HCT116 (cell line): ENCODE data around the gene SCCPDH. TPM values are rescaled to one million over a fixed set of nuclear protein-coding genes. Genes with fewer than 3 reads are reported as not detected.

ENCODE experiments used
- ATAC-seq: fragments of 200-7000 bp; cut with Tn5 transposase; 2 replicates; pipeline ENCODE4 v1.9.1; 2020; ENCODE audit warnings: mild to moderate bottlenecking, moderate library complexity
- BruUV-seq: library from RNA; stranded (reverse); fragments of 400-500 nt; replicated peaks from 2 replicates; lab custom pipeline; 2021; lab: Mats Ljungman, UMichigan
- CTCF ChIA-PET: fragments of 300-600 bp; sonication (Branson Sonifier 250); formaldehyde crosslinking; loops from one replicate; lab custom pipeline; 2021; ENCODE audit warnings: antibody characterized with exemption; lab: Charles Lee
- POLR2A ChIA-PET: fragments of 300-600, 350-600 bp; sonication (Branson Sonifier 250); formaldehyde crosslinking; loops from one replicate; lab custom pipeline; 2021; ENCODE audit warnings: antibody characterized with exemption; lab: Charles Lee
- RAD21 ChIA-PET, 2 experiments: fragments of 300-600 bp; sonication (Branson Sonifier 250); formaldehyde crosslinking; loops; one replicate each; lab custom pipeline; 2023; ENCODE audit warnings: low total read pairs in 2 of 2; ENCODE audit not compliant: uncharacterized antibody in 2 of 2, unreplicated experiment in 2 of 2, low non-redundant PET in 1 of 2; lab: Charles Lee
- DNase-seq: peaks from one replicate; pipeline ENCODE4 v3.0.0-alpha.2; 2010; ENCODE audit warnings: low read depth, low spot score
- H2AFZ ChIP-seq: fragments of 200-600 bp; shearing (Covaris generic), sonication (generic); 2 replicates; pipeline ENCODE4 v1.6.1; 2017; ENCODE audit warnings: low read depth, mixed run types, mixed read lengths, antibody characterized with exemption, low read length; ENCODE audit not compliant: poor library complexity, severe bottlenecking
- H3K27ac ChIP-seq: 2 replicates; pipeline ENCODE4 v1.5.1; 2012; ENCODE audit warnings: low read depth, low read length
- H3K27me3 ChIP-seq: fragments of 200-600 bp; sonication (generic); 2 replicates; pipeline ENCODE4 v1.6.1; 2016; ENCODE audit warnings: mixed run types, low read length, mixed read lengths; ENCODE audit not compliant: insufficient read depth
- H3K36me3 ChIP-seq, 2 experiments: fragments of 200-500 bp in 1 of 2; fragments of 200-600 bp in 1 of 2; sonication (Bioruptor generic) in 1 of 2; sonication (generic) in 1 of 2; 2 replicates each; pipeline versions ENCODE4 v1.5.1 to v1.6.1; 2014 to 2016; ENCODE audit warnings: low read length in 2 of 2, inconsistent platforms in 1 of 2, mixed read lengths in 1 of 2, mixed run types in 1 of 2; ENCODE audit not compliant: insufficient read depth in 2 of 2, control insufficient read depth in 1 of 2
- H3K4me1 ChIP-seq, 2 experiments: fragments of 200-600 bp in 1 of 2; sonication (generic) in 1 of 2; 2 replicates each; pipeline versions ENCODE4 v1.5.1 to v1.6.1; 2012 to 2017; ENCODE audit warnings: low read length in 2 of 2, inconsistent platforms in 1 of 2, mild to moderate bottlenecking in 1 of 2, mixed read lengths in 1 of 2, mixed run types in 1 of 2, moderate library complexity in 1 of 2; ENCODE audit not compliant: insufficient read depth in 2 of 2, control insufficient read depth in 1 of 2
- H3K4me2 ChIP-seq: fragments of 200-600 bp; sonication (generic); 2 replicates; pipeline ENCODE4 v1.6.1; 2017; ENCODE audit warnings: mixed run types, low read length, mixed read lengths
- H3K4me3 ChIP-seq, 2 experiments: fragments of 200-600 bp in 1 of 2; sonication (generic) in 1 of 2; replicated peaks in 1 of 2; 2 replicates each; pipeline ENCODE4 v1.5.1; 2011 to 2016; ENCODE audit warnings: low read length in 2 of 2, control low read depth in 1 of 2, low read depth in 1 of 2, mild to moderate bottlenecking in 1 of 2, mixed read lengths in 1 of 2, mixed run types in 1 of 2
- H3K79me2 ChIP-seq: fragments of 200-600 bp; sonication (generic); 2 replicates; pipeline ENCODE4 v1.6.1; 2017; ENCODE audit warnings: mild to moderate bottlenecking, mixed run types, low read length, moderate library complexity, mixed read lengths; ENCODE audit not compliant: insufficient read depth
- H3K9ac ChIP-seq: fragments of 200-600 bp; sonication (generic); 2 replicates; pipeline ENCODE4 v1.6.1; 2016; ENCODE audit warnings: low read length, mixed read lengths
- H3K9me2 ChIP-seq: fragments of 200-600 bp; sonication (generic), shearing (Covaris generic); 2 replicates; pipeline ENCODE4 v1.6.1; 2017; ENCODE audit warnings: mixed run types, mild to moderate bottlenecking, moderate library complexity; ENCODE audit not compliant: insufficient read depth
- H3K9me3 ChIP-seq, 2 experiments: fragments of 200-500 bp in 1 of 2; fragments of 200-600 bp in 1 of 2; sonication (Bioruptor generic) in 1 of 2; sonication (generic) in 1 of 2; 2 replicates each; pipeline ENCODE4 v1.6.1; 2014 to 2017; ENCODE audit warnings: low read length in 2 of 2, mixed read lengths in 2 of 2, inconsistent platforms in 1 of 2, low read depth in 1 of 2, mild to moderate bottlenecking in 1 of 2, mixed run types in 1 of 2, moderate library complexity in 1 of 2; ENCODE audit not compliant: control insufficient read depth in 1 of 2, insufficient read depth in 1 of 2
- H4K20me1 ChIP-seq: fragments of 200-600 bp; sonication (generic), shearing (Covaris generic); 2 replicates; pipeline ENCODE4 v1.6.1; 2017; ENCODE audit warnings: mixed run types, mild to moderate bottlenecking, moderate library complexity; ENCODE audit not compliant: insufficient read depth
- EGR1 ChIP-seq: IDR thresholded peaks from 2 replicates; pipeline ENCODE4 v1.6.1; 2012; ENCODE audit warnings: low read depth
- ELF1 ChIP-seq: IDR thresholded peaks from 2 replicates; pipeline ENCODE4 v1.6.1; 2012; ENCODE audit warnings: low read depth, borderline replicate concordance
- POLR2A ChIP-seq: IDR thresholded peaks from 2 replicates; pipeline ENCODE4 v1.7.0; 2011; ENCODE audit warnings: borderline replicate concordance; ENCODE audit not compliant: insufficient read depth, insufficient read length; ENCODE audit errors: extremely low read depth
- POLR2AphosphoS5 ChIP-seq: IDR thresholded peaks from 2 replicates; pipeline ENCODE4 v1.6.1; 2011; ENCODE audit warnings: mild to moderate bottlenecking, low read depth, low read length, moderate library complexity
- SIN3A ChIP-seq: IDR thresholded peaks from 2 replicates; pipeline ENCODE4 v1.6.1; 2012; ENCODE audit warnings: low read depth
- SP1 ChIP-seq: IDR thresholded peaks from 2 replicates; pipeline ENCODE4 v1.6.1; 2012; ENCODE audit warnings: low read depth
- SRF ChIP-seq: IDR thresholded peaks from 2 replicates; pipeline ENCODE4 v1.6.1; 2012; ENCODE audit warnings: low read depth
- ZFX ChIP-seq: fragments of 450-650 bp; IDR thresholded peaks from 2 replicates; pipeline ENCODE4 v1.6.1; 2017
- ZNF274 ChIP-seq: fragments of 200-500 bp; sonication (Bioruptor generic); IDR thresholded peaks from 2 replicates; pipeline ENCODE4 v1.6.1; 2014; ENCODE audit warnings: mild to moderate bottlenecking, low read depth, low read length, inconsistent platforms
- intact Hi-C: fragments of 100-400 bp; cut with micrococcal nuclease; formaldehyde crosslinking; loops from 2 replicates; pipeline ENCODE4 v1.10.0; 2022
- total RNA-seq: library from RNA; stranded (reverse); gene quantifications from one replicate; pipeline ENCODE4 v1.2.1, GENCODE V29; 2021; ENCODE audit not compliant: unreplicated experiment
- TF ChIP-seq, protein P1 (sequence below): IDR thresholded peaks from 2 replicates; pipeline ENCODE4 v1.6.1; 2012

Gene SCCPDH
- total RNA-seq, 1 experiment from 2014 or later = 0.30 TPM

DNA sequence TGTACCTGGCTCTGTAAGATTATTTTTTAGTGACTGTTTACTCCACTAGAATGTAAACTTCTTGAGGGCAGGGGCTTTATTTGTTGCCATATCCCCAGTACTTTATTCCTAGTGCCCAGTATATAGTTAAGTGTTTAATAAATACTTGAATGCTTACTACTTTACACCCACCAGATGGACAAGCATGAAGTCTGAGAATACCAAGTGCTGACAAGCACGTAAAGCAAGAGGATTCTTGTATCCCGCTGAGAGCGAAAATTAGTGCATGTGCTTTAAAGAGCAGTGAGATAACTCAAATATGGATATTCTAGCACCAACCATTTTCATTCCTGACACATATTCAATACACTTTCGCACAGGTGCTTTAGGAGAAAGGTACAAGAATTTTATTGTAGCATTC, 1.5 kb upstream of the SCCPDH start:
- Histone ChIP-seq H3K9me2 (no peaks in the 10 kb centered on the region), H3K9ac (no peak overlapping the region), H2AFZ (no peak overlapping the region), H3K27ac (no peak overlapping the region), H3K4me1 (no peaks in the 10 kb centered on the region), H3K4me2 (no peak overlapping the region), H3K27me3 (no peaks in the 10 kb centered on the region), H3K36me3 (no peaks in the 10 kb centered on the region)
- no peak for ATAC-seq
- RAD21 ChIA-PET = no interaction called here
- DNase-seq = no peak
- intact Hi-C loops = no loop called here
- no TSS peak for BruUV-seq
- CTCF ChIA-PET = no interaction called here
- TF ChIP-seq ZNF274 (no peak), POLR2A (no peak)
- TF ChIP-seq, all 23 proteins: peak for 0
- Histone ChIP-seq H3K9me3 (no peaks in the 10 kb centered on the region; a peak in 1 of 4 replicates), H3K79me2 (no peaks in the 10 kb centered on the region), H4K20me1 (no peaks in the 10 kb centered on the region), H3K4me3 (no peak overlapping the region)
- POLR2A ChIA-PET = no interaction called here

DNA sequence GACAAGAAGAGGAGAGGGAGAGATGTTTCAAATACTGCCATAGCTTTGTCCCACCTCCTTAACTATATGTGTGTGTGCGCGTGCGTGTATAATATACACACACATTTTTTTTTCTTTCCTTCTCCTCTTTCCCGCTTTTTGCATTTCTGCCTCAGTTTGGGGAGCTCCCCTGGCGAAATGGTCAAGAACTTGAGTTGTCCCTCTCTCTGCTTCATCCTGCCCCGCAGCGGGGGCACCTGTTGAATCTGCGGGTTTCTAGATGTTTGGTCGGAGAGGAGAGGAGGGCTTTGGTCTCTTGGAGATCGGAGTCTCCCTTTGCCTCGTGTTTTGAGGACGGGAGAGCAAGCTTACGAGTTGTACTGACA, 504 bp downstream of the SCCPDH start:
- POLR2A ChIA-PET = no interaction called here
- intact Hi-C loops = no loop called here
- H3K79me2 ChIP-seq = no peaks in the 10 kb centered on the region
- no peaks in the 10 kb centered on the region for H4K20me1 ChIP-seq
- TF ChIP-seq, protein P1, sequence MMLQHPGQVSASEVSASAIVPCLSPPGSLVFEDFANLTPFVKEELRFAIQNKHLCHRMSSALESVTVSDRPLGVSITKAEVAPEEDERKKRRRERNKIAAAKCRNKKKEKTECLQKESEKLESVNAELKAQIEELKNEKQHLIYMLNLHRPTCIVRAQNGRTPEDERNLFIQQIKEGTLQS = no peak
- no peak for TF ChIP-seq SP1
- TF ChIP-seq EGR1 = no peak
- TF ChIP-seq SRF = no peak
- no peak for TF ChIP-seq ELF1
- TF ChIP-seq POLR2A = no peak
- no peak for TF ChIP-seq ZFX
- TF ChIP-seq POLR2AphosphoS5 = no peak
- no peak for TF ChIP-seq SIN3A
- H3K4me2 ChIP-seq = no peak overlapping the region
- RAD21 ChIA-PET = no interaction called here
- H2AFZ ChIP-seq = no peak overlapping the region
- no peak overlapping the region for H3K9ac ChIP-seq
- no peak overlapping the region for H3K4me3 ChIP-seq
- no TSS peak for BruUV-seq
- no peak for ATAC-seq
- H3K36me3 ChIP-seq = no peaks in the 10 kb centered on the region
- no peak for DNase-seq
- no peaks in the 10 kb centered on the region for H3K9me2 ChIP-seq
- H3K4me1 ChIP-seq = no peaks in the 10 kb centered on the region
- CTCF ChIA-PET = no interaction called here
- no peak overlapping the region for H3K27ac ChIP-seq
- no peaks in the 10 kb centered on the region; a peak in 2 of 4 replicates for H3K9me3 ChIP-seq
- no peaks in the 10 kb centered on the region for H3K27me3 ChIP-seq
